ENCODE results near the gene FAM110A. TPM values are rescaled to one million over a fixed set of nuclear protein-coding genes. Genes with fewer than 3 reads are reported as not detected.

Gene FAM110A
- total RNA-seq, 1 donor from 2014 or later, result 11.1 TPM

DNA sequence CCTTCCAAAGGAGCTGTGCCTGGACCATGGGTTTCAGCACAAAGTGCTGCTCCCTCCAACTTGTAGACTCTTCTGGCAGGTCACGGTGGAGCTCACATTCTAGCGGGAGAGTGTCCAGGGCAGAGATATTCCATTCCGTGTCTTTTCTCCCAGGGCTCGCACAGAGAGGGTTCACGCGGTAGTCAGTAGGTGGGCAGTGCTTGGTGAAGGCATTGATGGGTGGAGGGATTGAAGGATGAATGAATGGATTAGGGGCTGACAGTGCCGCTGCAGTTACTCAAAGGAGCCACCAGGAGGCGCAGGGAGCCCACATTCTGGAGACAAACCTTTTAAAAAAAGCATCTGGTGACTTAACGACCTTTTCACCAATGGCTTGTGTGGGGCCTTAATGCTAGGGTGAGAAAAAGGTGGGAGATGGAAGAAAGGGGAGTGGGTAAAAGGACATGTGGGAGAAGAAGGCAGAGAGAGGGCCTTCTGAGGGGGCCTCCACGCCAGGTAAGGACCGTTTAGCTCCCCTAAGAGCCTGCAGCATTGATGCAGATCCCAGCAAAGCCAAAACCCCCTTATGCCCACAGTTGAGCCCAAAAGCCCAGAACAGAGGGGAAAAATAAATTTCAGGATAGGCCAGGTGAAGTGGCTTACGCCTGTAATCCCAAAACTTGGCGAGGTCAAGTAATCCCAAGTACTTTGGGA is 17.5 kb upstream of the FAM110A start:
- Mint-ChIP-seq H3K4me3 (no peak overlapping the region), H3K36me3 (no peaks in the 10 kb centered on the region), H3K9me3 (no peaks in the 10 kb centered on the region), H3K4me1 (peaks cover 15% of the 10 kb centered on the region), H3K27ac (no peak overlapping the region), H3K27me3 (ENCODE audit: low read depth) (peaks cover 7% of the 10 kb centered on the region)
- peak; percentile 95 for TF ChIP-seq CTCF (IDR thresholded peaks at IDR 0.05; ENCODE audit: unreplicated experiment)
- peak in 1 of 2 experiments; percentile 68 for DNase-seq (ENCODE audit: low spot score in 2 of 2, unreplicated experiment in 2 of 2)

DNA sequence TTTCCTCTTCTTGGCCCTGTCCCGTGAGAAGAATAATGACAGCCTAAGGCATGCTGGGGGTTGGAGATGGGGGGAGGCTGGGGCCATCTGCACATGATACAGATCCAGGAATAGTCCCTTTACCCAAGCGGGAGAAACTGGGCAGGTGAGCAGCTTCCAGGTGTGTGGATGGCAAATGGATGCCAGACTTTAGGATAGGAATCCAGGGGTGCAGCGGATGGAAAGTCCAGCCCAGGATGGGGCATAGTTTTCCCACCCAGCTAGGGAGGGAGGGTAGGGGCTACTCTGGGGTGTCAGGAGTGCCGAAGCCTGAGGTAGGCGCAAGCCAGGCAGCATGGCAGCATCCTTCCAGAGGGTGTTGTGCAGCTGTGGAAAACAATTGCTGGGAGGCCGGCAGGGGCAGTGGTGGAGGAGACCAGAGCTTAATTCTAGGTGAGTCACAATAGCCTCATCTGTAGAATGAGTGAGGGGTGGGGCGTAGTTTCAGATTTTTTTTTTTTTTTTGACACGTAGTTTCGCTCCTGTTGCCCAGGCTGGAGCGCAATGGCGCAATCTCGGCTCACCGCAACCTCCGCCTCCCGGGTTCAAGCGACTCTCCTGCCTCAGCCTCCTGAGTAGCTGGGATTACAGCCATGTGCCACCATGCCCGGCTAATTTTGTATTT is 15.4 kb upstream of the FAM110A start:
- no peak for DNase-seq (ENCODE audit: low spot score in 2 of 2, unreplicated experiment in 2 of 2)
- peaks cover 4% of the 10 kb centered on the region for H3K27me3 Mint-ChIP-seq (ENCODE audit: low read depth)
- no peak for TF ChIP-seq CTCF (IDR thresholded peaks at IDR 0.05; ENCODE audit: unreplicated experiment)
- peaks cover 3% of the 10 kb centered on the region for H3K4me1 Mint-ChIP-seq
- no peak overlapping the region for H3K4me3 Mint-ChIP-seq
- H3K27ac Mint-ChIP-seq, result no peak overlapping the region
- no peaks in the 10 kb centered on the region for H3K36me3 Mint-ChIP-seq
- H3K9me3 Mint-ChIP-seq, result no peaks in the 10 kb centered on the region

- Mint-ChIP-seq H3K27me3 (ENCODE audit: low read depth) (peaks cover 4% of the 10 kb centered on the region), H3K9me3 (no peaks in the 10 kb centered on the region), H3K4me1 (peaks cover 3% of the 10 kb centered on the region), H3K27ac (no peak overlapping the region), H3K4me3 (no peak overlapping the region), H3K36me3 (no peaks in the 10 kb centered on the region)
- TF ChIP-seq CTCF (IDR thresholded peaks at IDR 0.05; ENCODE audit: unreplicated experiment), result no peak
- DNase-seq (ENCODE audit: low spot score in 2 of 2, unreplicated experiment in 2 of 2), result no peak
Measured at GRCh38 chr20:819680-820322, 13.7 kb upstream of the FAM110A start.

DNA sequence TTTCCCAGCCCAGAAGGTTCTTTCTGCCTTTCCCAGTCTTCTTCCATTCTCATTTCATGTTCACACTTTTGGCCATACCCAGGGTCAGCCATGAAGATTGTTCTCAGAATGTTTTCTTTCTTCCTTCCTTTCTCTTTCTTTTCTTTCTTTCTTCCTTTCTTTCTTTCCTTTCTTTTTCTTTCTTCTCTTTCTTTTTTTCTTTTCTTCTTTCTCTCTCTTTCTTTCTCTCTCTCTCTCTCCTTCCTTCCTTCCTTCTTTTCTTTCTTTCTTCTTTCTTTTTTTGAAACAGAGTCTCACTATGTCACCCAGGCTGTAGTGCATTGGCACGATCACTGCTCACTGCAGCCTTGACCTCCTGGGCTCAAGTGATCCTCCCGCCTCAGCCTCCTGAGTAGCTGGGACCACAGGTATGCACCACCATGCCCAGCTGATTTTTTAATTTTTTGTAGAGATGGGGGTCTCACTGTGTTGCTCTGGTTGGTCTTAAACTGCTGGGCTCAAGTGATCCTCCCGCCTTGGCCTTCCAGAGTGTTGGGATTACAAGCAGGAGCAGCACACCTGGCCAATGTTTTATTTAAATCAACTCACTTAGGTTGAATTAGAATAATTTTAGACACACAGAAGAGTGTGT is 13.1 kb upstream of the FAM110A start:
- Mint-ChIP-seq H3K27ac (no peak overlapping the region), H3K4me1 (peaks cover 3% of the 10 kb centered on the region), H3K27me3 (ENCODE audit: low read depth) (no peaks in the 10 kb centered on the region), H3K36me3 (no peaks in the 10 kb centered on the region), H3K9me3 (no peaks in the 10 kb centered on the region), H3K4me3 (no peak overlapping the region)
- no peak for TF ChIP-seq CTCF (IDR thresholded peaks at IDR 0.05; ENCODE audit: unreplicated experiment)
- no peak for DNase-seq (ENCODE audit: low spot score in 2 of 2, unreplicated experiment in 2 of 2)

- H3K9me3 Mint-ChIP-seq, result no peaks in the 10 kb centered on the region
- H3K27me3 Mint-ChIP-seq (ENCODE audit: low read depth), result no peaks in the 10 kb centered on the region
- DNase-seq (ENCODE audit: low spot score in 2 of 2, unreplicated experiment in 2 of 2), result no peak
- no peak for TF ChIP-seq CTCF (IDR thresholded peaks at IDR 0.05; ENCODE audit: unreplicated experiment)
- no peaks in the 10 kb centered on the region for H3K36me3 Mint-ChIP-seq
- H3K4me3 Mint-ChIP-seq, result no peak overlapping the region
- H3K4me1 Mint-ChIP-seq, result no peaks in the 10 kb centered on the region
- no peak overlapping the region for H3K27ac Mint-ChIP-seq
Measured at GRCh38 chr20:821046-821730, 12.3 kb upstream of the FAM110A start.

All from mesothelial cell of epicardium (in vitro differentiated cells).